Activated naive CD4-positive, alpha-beta T cell treated with anti-CD3 and anti-CD28 coated beads for 36 hours (primary cell): ENCODE results near the gene CDC37. TPM values are rescaled to one million over a fixed set of nuclear protein-coding genes. Genes with fewer than 3 reads are reported as not detected.
"Not testable (repeated sequence)": the region's sequence is repeated elsewhere in the genome, so short reads cannot be mapped to it uniquely, and the experiment has no call there.

Experiments used
- CTCF ChIA-PET: fragments of 350-600 bp; sonication (Branson Sonifier 250); formaldehyde crosslinking; loops from one replicate; lab custom pipeline; 2021; ENCODE audit warnings: antibody characterized with exemption; lab: Charles Lee
- DNase-seq: peaks from one replicate; pipeline ENCODE4 v3.0.0-alpha.2; 2020
- H3K27ac Mint-ChIP-seq: one replicate; pipeline ENCODE4 v1.8.0; 2021; ENCODE audit warnings: mild to moderate bottlenecking, mixed read lengths
- H3K27me3 Mint-ChIP-seq: one replicate; pipeline ENCODE4 v1.8.0; 2021; ENCODE audit warnings: low read depth, mixed read lengths
- H3K36me3 Mint-ChIP-seq: one replicate; pipeline ENCODE4 v1.8.0; 2021; ENCODE audit warnings: low read depth, mixed read lengths
- H3K4me1 Mint-ChIP-seq: one replicate; pipeline ENCODE4 v1.8.0; 2021; ENCODE audit warnings: low read depth, mixed read lengths
- H3K4me3 Mint-ChIP-seq: one replicate; pipeline ENCODE4 v1.8.0; 2021; ENCODE audit warnings: mild to moderate bottlenecking, moderate library complexity, mixed read lengths
- H3K9me3 Mint-ChIP-seq: one replicate; pipeline ENCODE4 v1.8.0; 2021; ENCODE audit warnings: mixed read lengths
- intact Hi-C: fragments of 100-400 bp; cut with micrococcal nuclease; formaldehyde crosslinking; loops from one replicate; pipeline ENCODE4 v1.15.1; 2023
- total RNA-seq, 2 experiments: library from RNA; stranded (reverse); gene quantifications; one replicate each; pipeline ENCODE4 v1.2.3, GENCODE V29; 2021

CDC37 gene
- total RNA-seq, 2 experiments from 2014 or later, result 158 to 164 TPM

DNA sequence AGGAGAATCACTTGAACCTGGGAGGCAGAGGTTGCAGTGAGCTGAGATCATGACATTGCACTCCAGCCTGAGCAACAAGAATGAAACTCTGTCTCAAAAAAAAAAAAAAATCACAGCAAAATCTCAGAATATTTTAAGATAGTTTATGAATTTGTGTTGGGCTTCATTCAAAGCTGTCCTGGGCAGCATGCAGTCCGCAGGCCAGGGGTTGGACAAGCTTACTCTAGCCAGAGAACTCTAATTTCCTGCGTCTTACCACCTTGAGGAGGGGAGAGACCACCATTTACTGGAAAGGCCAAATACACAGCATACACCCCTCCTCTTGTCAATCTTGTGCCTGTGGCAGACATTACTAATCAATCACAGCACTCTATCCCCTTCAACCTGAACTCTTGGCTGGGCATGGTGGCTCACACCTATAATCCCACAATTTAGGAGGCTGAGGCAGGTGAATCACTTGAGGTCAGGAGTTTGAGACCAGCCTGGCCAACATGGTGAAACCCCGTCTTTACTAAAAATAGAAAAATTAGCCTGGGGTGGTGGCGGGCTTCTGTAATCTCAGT lies 36.3 kb downstream of the CDC37 start:
- H3K27me3 Mint-ChIP-seq, intact Hi-C loops, H3K4me3 Mint-ChIP-seq, DNase-seq, H3K27ac Mint-ChIP-seq, H3K9me3 Mint-ChIP-seq, CTCF ChIA-PET, H3K4me1 Mint-ChIP-seq: not testable (repeated sequence)
- peaks cover 25% of the 10 kb centered on the region for H3K36me3 Mint-ChIP-seq

DNA sequence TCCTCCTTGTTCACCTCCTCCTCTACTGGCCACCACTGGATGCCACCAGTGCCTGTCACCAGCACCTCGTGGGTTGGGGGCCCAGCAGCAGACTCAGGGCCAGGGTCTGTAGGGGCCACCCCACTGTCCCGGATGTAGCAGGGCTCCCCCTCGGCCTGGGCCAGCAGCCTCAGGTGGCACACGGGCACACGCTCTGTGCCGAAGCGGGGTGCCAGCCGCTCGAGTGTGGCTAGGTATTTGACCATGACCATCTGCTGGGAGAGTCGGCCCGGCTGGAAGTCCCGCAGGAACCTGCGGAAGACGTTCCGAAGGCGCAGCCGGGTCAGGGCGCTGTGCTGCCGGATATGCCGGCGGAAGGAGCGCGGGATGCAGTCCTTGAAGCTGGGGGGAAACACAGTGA lies 37.8 kb downstream of the CDC37 start:
- no peaks in the 10 kb centered on the region for H3K27me3 Mint-ChIP-seq
- CTCF ChIA-PET, result interaction anchor here (0.7 kb wide), 1 partner anchor 1624 kb away, joined by 3 read pairs; no protein-coding TSS in a partner anchor
- H3K4me1 Mint-ChIP-seq, result no peaks in the 10 kb centered on the region
- intact Hi-C loops, result no loop called here
- no peak overlapping the region for H3K27ac Mint-ChIP-seq
- no peaks in the 10 kb centered on the region for H3K9me3 Mint-ChIP-seq
- DNase-seq, result no peak
- H3K36me3 Mint-ChIP-seq, result peaks cover 30% of the 10 kb centered on the region
- no peak overlapping the region for H3K4me3 Mint-ChIP-seq

DNA sequence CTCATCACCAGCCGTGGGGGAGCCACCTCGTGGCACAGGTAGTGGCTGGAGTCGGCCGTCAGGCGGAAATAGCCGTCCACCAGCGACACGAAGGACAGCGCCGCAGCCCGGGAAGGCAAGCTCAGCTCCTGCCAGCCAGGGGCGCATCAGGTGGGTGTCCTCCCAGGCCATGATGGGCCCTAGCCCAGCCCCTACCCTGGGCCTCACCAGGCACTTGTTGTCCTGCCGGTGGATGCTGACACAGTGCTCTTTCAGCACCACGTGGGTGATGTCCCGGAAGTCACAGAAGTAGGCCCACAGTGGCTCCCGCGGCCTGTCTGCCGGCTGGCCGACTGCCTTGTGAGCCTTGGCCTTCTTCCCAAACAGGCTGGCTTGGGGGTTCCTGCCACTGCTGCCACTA lies 38.7 kb downstream of the CDC37 start:
- intact Hi-C loops, result no loop called here
- CTCF ChIA-PET, result no interaction called here
- peaks cover 30% of the 10 kb centered on the region for H3K36me3 Mint-ChIP-seq

DNA sequence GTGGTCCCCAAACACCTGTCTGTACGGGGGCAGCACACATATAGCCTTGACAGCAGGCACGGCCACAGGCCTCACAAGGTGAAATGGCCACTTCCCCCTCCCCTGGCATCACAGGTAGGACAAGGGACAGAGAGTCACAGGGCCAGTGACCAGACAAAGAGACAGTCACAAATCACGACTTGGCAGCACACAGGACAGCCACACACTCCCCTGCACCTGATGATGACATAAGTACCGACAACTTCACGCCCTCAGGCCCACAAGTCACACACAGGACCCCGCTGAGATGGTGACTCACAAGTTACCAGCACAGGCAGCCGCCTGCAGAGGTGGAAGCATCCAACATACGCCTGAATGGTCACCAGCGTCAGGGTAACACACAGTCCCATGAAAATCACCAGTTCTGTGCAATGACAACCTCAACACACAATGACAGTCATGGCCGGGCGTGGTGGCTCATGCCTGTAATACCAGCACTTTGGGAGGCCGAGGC lies 39.5 kb downstream of the CDC37 start:
- DNase-seq, result no peak
- H3K27ac Mint-ChIP-seq, result no peak overlapping the region
- peaks cover 28% of the 10 kb centered on the region for H3K36me3 Mint-ChIP-seq
- no peak overlapping the region for H3K4me3 Mint-ChIP-seq
- CTCF ChIA-PET, result no interaction called here
- no peaks in the 10 kb centered on the region for H3K27me3 Mint-ChIP-seq
- intact Hi-C loops, result no loop called here
- no peaks in the 10 kb centered on the region for H3K9me3 Mint-ChIP-seq
- H3K4me1 Mint-ChIP-seq, result no peaks in the 10 kb centered on the region

More for the DNA sequence above, 38.7 kb downstream of the CDC37 start:
- Mint-ChIP-seq H3K9me3 (no peaks in the 10 kb centered on the region), H3K27me3 (no peaks in the 10 kb centered on the region), H3K4me3 (no peak overlapping the region), H3K27ac (no peak overlapping the region), H3K4me1 (no peaks in the 10 kb centered on the region)
- DNase-seq, result no peak

DNA sequence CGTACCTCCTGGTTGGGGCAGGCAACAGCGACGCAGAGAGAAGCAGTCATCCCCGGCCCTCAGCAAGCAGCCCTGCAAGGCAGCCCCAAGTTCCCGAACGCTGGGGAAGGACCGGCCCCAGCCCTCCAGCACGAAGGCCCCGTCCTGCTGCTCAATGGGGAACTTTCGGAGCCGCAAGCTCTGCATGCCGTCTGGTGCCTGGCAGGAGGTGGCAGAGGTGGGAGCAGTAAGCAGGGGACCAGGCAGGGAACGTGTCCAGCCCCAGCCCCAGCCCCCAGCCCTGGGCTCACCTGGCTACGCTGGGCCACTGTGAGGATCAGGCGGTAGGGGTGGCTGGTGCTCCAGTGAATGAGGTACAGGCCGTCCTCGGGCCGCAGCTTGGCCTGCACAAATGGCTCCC lies 41.1 kb downstream of the CDC37 start:
- H3K4me1 Mint-ChIP-seq, result no peaks in the 10 kb centered on the region
- DNase-seq, result no peak
- no peaks in the 10 kb centered on the region for H3K27me3 Mint-ChIP-seq
- peaks cover 26% of the 10 kb centered on the region for H3K36me3 Mint-ChIP-seq
- no peak overlapping the region for H3K27ac Mint-ChIP-seq
- no peak overlapping the region for H3K4me3 Mint-ChIP-seq
- no peaks in the 10 kb centered on the region for H3K9me3 Mint-ChIP-seq
- intact Hi-C loops, result no loop called here
- CTCF ChIA-PET, result no interaction called here

DNA sequence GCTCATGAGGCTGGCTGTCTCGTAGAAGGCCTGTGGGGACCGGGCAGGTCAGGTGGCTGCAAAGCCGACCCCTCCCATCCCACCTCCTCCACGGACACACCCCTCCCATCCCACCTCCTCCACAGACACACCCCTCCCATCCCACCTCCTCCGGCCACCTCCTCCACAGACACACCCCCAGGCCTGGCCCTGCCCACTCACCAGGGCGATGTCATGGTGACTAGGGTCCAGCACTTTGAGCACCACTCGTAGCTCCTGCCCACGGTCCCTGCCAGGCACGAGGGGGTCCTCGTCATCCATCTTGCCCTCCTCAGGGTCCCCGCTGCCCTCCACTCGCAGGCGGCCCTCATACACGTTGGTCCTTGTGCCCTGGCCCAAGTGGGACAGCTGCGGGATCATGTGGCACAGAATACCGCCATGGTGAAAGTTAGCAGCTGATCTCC lies 41.8 kb downstream of the CDC37 start:
- H3K9me3 Mint-ChIP-seq, result no peaks in the 10 kb centered on the region
- no peaks in the 10 kb centered on the region for H3K27me3 Mint-ChIP-seq
- peaks cover 24% of the 10 kb centered on the region for H3K36me3 Mint-ChIP-seq
- no peaks in the 10 kb centered on the region for H3K4me1 Mint-ChIP-seq
- no peak for DNase-seq
- intact Hi-C loops, result no loop called here
- H3K27ac Mint-ChIP-seq, result no peak overlapping the region
- H3K4me3 Mint-ChIP-seq, result no peak overlapping the region
- CTCF ChIA-PET, result no interaction called here

DNA sequence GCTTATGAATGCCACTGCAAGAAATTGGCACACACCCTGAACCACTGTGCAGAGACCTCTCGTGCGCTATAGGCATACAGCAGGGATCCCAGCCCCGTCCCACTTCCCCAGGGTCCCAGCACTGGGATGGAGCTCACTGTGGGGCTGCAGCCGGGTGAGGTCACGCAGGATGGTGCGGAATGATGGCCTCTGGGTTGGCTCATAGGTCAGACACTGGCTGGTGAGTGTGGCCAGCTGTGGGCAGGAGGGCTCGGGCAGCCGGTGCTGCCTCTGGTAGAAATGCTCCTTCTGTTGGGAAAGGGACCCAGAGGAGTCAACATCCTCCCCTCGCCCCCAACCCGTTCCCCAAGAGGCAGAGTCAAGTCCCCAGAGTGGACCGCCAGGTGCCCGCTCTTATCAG lies 46.9 kb downstream of the CDC37 start:
- Mint-ChIP-seq H3K27ac (no peak overlapping the region), H3K9me3 (no peaks in the 10 kb centered on the region), H3K4me1 (no peaks in the 10 kb centered on the region), H3K36me3 (peaks cover 31% of the 10 kb centered on the region), H3K4me3 (no peak overlapping the region), H3K27me3 (no peaks in the 10 kb centered on the region)
- intact Hi-C loops, result no loop called here
- no peak for DNase-seq
- CTCF ChIA-PET, result no interaction called here

DNA sequence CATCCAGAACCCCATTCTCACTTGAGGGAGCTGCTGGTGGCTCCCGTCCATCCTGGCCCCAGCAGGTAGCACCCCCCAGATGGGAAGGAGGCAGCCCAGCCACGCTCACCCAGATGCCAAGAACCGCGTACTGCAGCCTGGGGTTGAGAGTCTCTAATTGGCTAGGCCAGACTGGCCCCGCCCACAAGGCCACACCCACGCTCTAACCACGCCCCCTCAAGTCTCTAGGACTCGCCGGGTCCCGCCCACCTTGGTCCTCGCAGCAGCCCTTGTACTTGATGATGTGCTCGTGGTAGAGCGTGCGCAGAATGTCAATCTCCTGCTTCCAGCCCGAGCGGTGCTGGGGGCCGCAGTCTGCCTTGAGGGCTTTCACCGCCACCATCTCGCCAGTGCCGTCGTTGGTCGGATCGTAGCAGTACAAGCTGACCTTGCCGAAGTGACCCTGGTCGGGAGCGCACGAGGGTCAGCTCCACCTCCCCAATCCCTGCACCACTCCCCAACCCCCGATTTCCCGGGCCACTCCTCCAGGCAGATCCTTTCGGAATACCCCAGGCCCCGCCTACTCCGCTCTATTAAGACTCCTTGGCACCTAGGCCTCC lies 49.5 kb downstream of the CDC37 start:
- Mint-ChIP-seq H3K4me3 (no peak overlapping the region), H3K27me3 (no peaks in the 10 kb centered on the region)
- intact Hi-C loops, result no loop called here

DNA sequence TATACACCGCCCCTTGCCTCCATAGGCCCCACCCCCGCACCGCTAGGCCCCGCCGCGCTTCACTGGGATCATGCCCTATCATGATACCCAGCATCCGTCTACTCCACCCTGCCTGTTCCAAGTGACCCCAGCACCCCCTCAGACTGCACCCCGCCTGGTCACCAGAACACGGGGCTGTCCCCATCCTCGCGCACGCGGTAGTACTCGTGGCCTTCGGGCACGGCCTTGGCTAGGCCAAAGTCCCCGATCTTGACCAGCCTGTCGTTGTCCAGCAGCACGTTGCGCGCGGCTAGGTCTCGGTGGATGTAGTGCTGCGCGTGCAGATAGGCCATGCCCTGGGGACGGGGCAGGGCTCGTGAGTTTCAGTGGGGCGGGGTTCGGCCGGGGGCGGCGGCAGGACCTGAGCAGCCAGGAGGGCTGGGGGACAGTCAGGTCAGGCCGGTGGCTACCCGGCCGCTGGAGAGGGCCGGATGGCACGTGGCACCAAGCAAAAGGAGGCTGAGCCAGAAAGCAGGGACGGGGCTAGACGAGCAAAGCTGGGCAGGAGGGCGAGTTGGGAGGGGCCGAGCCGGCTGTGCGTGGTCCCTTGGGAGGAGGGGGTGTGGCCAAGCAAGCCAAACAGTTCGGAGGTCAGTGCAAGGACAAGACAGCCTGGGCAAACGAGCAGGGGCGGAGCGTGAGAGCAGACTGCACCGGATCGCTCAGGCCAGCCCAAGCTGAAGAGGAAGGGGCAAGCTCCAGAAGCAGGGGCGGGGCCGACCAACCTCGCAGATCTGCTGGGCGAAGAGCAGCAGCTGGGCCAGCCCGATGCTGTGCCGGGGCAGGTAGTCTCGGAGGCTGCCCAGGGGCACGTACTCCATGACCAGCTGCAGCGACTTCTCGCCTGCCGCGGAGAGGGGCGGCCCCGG lies 50.3 kb downstream of the CDC37 start:
- CTCF ChIA-PET, result no interaction called here
- Mint-ChIP-seq H3K4me1 (no peaks in the 10 kb centered on the region), H3K36me3 (peaks cover 23% of the 10 kb centered on the region), H3K27ac (no peak overlapping the region), H3K9me3 (no peaks in the 10 kb centered on the region), H3K27me3 (no peaks in the 10 kb centered on the region), H3K4me3 (no peak overlapping the region)
- no peak for DNase-seq
- intact Hi-C loops, result no loop called here

More for the DNA sequence above, 49.5 kb downstream of the CDC37 start:
- H3K36me3 Mint-ChIP-seq, result peaks cover 23% of the 10 kb centered on the region
- CTCF ChIA-PET, result no interaction called here
- peak; percentile 39 for DNase-seq
- H3K4me1 Mint-ChIP-seq, result no peaks in the 10 kb centered on the region
- H3K9me3 Mint-ChIP-seq, result no peaks in the 10 kb centered on the region
- no peak overlapping the region for H3K27ac Mint-ChIP-seq

DNA sequence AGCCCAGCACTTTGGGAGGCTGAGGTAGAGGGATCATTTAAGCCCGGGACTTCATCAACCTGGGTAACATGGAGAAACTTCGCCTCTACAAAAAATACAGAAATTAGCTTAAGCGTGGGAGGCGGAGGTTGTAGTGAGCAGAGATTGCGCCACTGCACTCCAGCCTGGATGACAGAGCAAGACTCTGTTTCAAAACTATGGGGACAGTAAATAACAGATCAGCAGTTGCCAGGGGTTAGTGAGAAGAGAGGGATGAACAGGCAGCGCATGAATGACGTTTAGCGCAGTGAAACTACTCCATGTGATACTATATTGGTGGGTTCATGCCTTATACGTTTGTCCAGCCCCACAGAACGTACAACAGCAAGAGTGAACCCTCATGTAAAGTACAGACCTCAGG lies 56.8 kb downstream of the CDC37 start:
- Mint-ChIP-seq H3K4me3 (no peak overlapping the region), H3K27me3 (no peaks in the 10 kb centered on the region), H3K9me3 (no peaks in the 10 kb centered on the region), H3K36me3 (peaks cover 2% of the 10 kb centered on the region), H3K4me1 (no peaks in the 10 kb centered on the region), H3K27ac (no peak overlapping the region)
- DNase-seq, result no peak
- CTCF ChIA-PET, result no interaction called here
- intact Hi-C loops, result no loop called here

DNA sequence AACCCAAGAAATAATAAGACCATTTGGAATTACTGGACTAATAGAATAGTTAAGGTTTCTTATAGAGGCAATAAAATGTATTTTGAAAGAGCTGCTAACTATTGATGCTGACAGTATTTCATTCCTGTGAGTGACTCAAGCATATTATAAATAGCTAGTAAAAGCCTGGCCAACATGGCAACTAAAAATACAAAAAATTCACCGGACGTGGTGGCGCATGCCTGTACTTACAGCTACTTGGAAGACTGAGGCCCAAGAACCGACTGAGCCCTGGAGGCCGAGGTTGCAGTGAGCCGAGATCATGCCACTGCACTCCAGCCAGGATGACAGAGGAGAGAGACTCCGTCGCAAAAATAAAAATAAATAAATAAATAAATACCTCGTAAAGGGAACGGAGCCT lies 58.6 kb downstream of the CDC37 start:
- no peak for DNase-seq
- H3K9me3 Mint-ChIP-seq, result no peaks in the 10 kb centered on the region
- no peak overlapping the region for H3K4me3 Mint-ChIP-seq
- no peaks in the 10 kb centered on the region for H3K36me3 Mint-ChIP-seq
- no peak overlapping the region for H3K27ac Mint-ChIP-seq
- no peaks in the 10 kb centered on the region for H3K27me3 Mint-ChIP-seq
- intact Hi-C loops, result no loop called here
- CTCF ChIA-PET, result interaction anchor here (0.6 to 1.5 kb wide), 2 partner anchors 17 to 78 kb away, joined by 3 to 4 read pairs; no protein-coding TSS in a partner anchor
- H3K4me1 Mint-ChIP-seq, result peaks cover 8% of the 10 kb centered on the region

DNA sequence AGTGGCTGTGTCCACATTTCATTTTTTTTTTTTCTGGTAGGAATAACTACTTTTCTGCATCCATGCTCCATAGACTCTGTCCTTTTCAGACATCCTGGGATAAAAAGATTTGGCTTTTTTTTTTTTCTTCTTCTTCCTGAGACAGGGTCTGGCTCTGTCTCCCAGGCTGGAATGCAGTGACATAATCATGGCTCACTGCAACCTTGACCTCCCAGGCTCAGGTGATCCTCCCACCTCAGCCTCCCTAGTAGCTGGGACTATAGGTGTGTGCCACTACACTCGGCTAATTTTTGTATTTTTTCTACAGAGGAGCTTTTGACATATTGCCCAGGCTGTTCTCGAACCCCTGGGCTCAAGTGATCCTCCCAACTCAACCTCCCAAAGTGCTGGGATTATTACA lies 59.8 kb downstream of the CDC37 start:
- no peak overlapping the region for H3K4me3 Mint-ChIP-seq
- CTCF ChIA-PET, result interaction anchor here (1.0 kb wide), 1 partner anchor 45 kb away, joined by 3 read pairs; no protein-coding TSS in a partner anchor
- intact Hi-C loops, result no loop called here

More for the DNA sequence above, 59.8 kb downstream of the CDC37 start:
- H3K9me3 Mint-ChIP-seq, result no peaks in the 10 kb centered on the region
- peaks cover 18% of the 10 kb centered on the region for H3K4me1 Mint-ChIP-seq
- H3K27ac Mint-ChIP-seq, result no peak overlapping the region
- DNase-seq, result no peak
- no peaks in the 10 kb centered on the region for H3K36me3 Mint-ChIP-seq
- no peaks in the 10 kb centered on the region for H3K27me3 Mint-ChIP-seq
